ENCODE data around the gene ELAVL3. TPM values are rescaled to one million over a fixed set of nuclear protein-coding genes. Genes with fewer than 3 reads are reported as not detected.
A peak's percentile ranks its signal among the peaks of the same experiment; 100 is the strongest.
"Not testable (repeated sequence)": the region's sequence is repeated elsewhere in the genome, so short reads cannot be mapped to it uniquely, and the experiment has no call there.

Gene ELAVL3
- total RNA-seq, 1 donor from 2014 or later, result not detected

- H3K4me3 ChIP-seq (ENCODE audit: low read depth, low read length), result no peak overlapping the region
- TF ChIP-seq CTCF (IDR thresholded peaks at IDR 0.05; ENCODE audit: insufficient read depth, low read length, poor library complexity, severe bottlenecking), result no peak
- H3K27me3 ChIP-seq (ENCODE audit: control insufficient read depth, insufficient read depth, low read length), result no peaks in the 10 kb centered on the region
- DNase-seq (ENCODE audit: low read depth), result no peak
- no peaks in the 10 kb centered on the region for H3K36me3 ChIP-seq (ENCODE audit: control insufficient read depth, insufficient read depth, low read length)
These were observed 15.2 kb downstream of the ELAVL3 start for GRCh38 chr19:11465600-11465999.

- Histone ChIP-seq H3K36me3 (ENCODE audit: control insufficient read depth, insufficient read depth, low read length) (no peaks in the 10 kb centered on the region), H3K27me3 (ENCODE audit: control insufficient read depth, insufficient read depth, low read length) (no peaks in the 10 kb centered on the region), H3K4me3 (ENCODE audit: low read depth, low read length) (no peak overlapping the region)
- DNase-seq (ENCODE audit: low read depth), result no peak
- no peak for TF ChIP-seq CTCF (IDR thresholded peaks at IDR 0.05; ENCODE audit: insufficient read depth, low read length, poor library complexity, severe bottlenecking)
These were observed 16.2 kb downstream of the ELAVL3 start for GRCh38 chr19:11464333-11465265.

GRCh38 chr19:11463391-11463790 lies 17.5 kb downstream of the ELAVL3 start:
- Histone ChIP-seq H3K4me3 (ENCODE audit: low read depth, low read length) (no peak overlapping the region), H3K36me3 (ENCODE audit: control insufficient read depth, insufficient read depth, low read length) (no peaks in the 10 kb centered on the region), H3K27me3 (ENCODE audit: control insufficient read depth, insufficient read depth, low read length) (no peaks in the 10 kb centered on the region)
- TF ChIP-seq CTCF (IDR thresholded peaks at IDR 0.05; ENCODE audit: insufficient read depth, low read length, poor library complexity, severe bottlenecking), result no peak
- DNase-seq (ENCODE audit: low read depth), result no peak

GRCh38 chr19:11461453-11461852 lies 19.4 kb downstream of the ELAVL3 start:
- Histone ChIP-seq H3K27me3 (ENCODE audit: control insufficient read depth, insufficient read depth, low read length) (no peaks in the 10 kb centered on the region), H3K36me3 (ENCODE audit: control insufficient read depth, insufficient read depth, low read length) (no peaks in the 10 kb centered on the region), H3K4me3 (ENCODE audit: low read depth, low read length) (no peak overlapping the region)
- no peak for DNase-seq (ENCODE audit: low read depth)
- TF ChIP-seq CTCF (IDR thresholded peaks at IDR 0.05; ENCODE audit: insufficient read depth, low read length, poor library complexity, severe bottlenecking), result no peak

GRCh38 chr19:11460207-11460606 lies 20.6 kb downstream of the ELAVL3 start:
- H3K4me3 ChIP-seq (ENCODE audit: low read depth, low read length), result no peak overlapping the region
- H3K36me3 ChIP-seq (ENCODE audit: control insufficient read depth, insufficient read depth, low read length), result no peaks in the 10 kb centered on the region
- TF ChIP-seq CTCF (IDR thresholded peaks at IDR 0.05; ENCODE audit: insufficient read depth, low read length, poor library complexity, severe bottlenecking), result peak; percentile 46
- no peak for DNase-seq (ENCODE audit: low read depth)
- no peaks in the 10 kb centered on the region for H3K27me3 ChIP-seq (ENCODE audit: control insufficient read depth, insufficient read depth, low read length)

- not testable (repeated sequence) for H3K36me3 ChIP-seq (ENCODE audit: control insufficient read depth, insufficient read depth, low read length); H3K4me3 ChIP-seq (ENCODE audit: low read depth, low read length); DNase-seq (ENCODE audit: low read depth); H3K27me3 ChIP-seq (ENCODE audit: control insufficient read depth, insufficient read depth, low read length)
These were observed 21.9 kb downstream of the ELAVL3 start for GRCh38 chr19:11458912-11459311.
